ENCODE results near the gene WNK1.
A peak's percentile ranks its signal among the peaks of the same experiment; 100 is the strongest.
"Not testable (repeated sequence)": the region's sequence is repeated elsewhere in the genome, so short reads cannot be mapped to it uniquely, and the experiment has no call there.

Gene WNK1

GRCh38 chr12:751999-752694 lies at the start of gene WNK1:
WNK1 (plus strand) TSS chr12:752579; CDS start chr12:753566, 987 bp downstream.
- DNase-seq, result peak; percentile 96 to 97

- no peak for DNase-seq
Measured at GRCh38 chr12:704516-705242, 47.7 kb upstream of the WNK1 start.

GRCh38 chr12:708084-708483 lies 44.3 kb upstream of the WNK1 start:
- DNase-seq, result not testable (repeated sequence)

- no peak for DNase-seq
Measured at GRCh38 chr12:709455-710020, 42.8 kb upstream of the WNK1 start.

- no peak for DNase-seq
Measured at GRCh38 chr12:712172-712863, 40.1 kb upstream of the WNK1 start.

- DNase-seq, result peak; percentile 28
Measured at GRCh38 chr12:713281-713875, 39.0 kb upstream of the WNK1 start.

GRCh38 chr12:716506-716905 lies 35.9 kb upstream of the WNK1 start:
- DNase-seq, result peak; percentile 38 to 52

GRCh38 chr12:718756-719102 lies 33.6 kb upstream of the WNK1 start:
- no peak for DNase-seq

- no peak for DNase-seq
Measured at GRCh38 chr12:720231-720941, 32.0 kb upstream of the WNK1 start.

GRCh38 chr12:724194-724855 lies 28.1 kb upstream of the WNK1 start:
- no peak for DNase-seq

- DNase-seq, result no peak
Measured at GRCh38 chr12:725076-725475, 27.3 kb upstream of the WNK1 start.

- DNase-seq, result no peak
Measured at GRCh38 chr12:726281-727140, 25.9 kb upstream of the WNK1 start.

GRCh38 chr12:727321-727720 lies 25.1 kb upstream of the WNK1 start:
- no peak for DNase-seq

- DNase-seq, result no peak
Measured at GRCh38 chr12:728781-729180, 23.6 kb upstream of the WNK1 start.

GRCh38 chr12:729221-729620 lies 23.2 kb upstream of the WNK1 start:
- no peak for DNase-seq

GRCh38 chr12:730550-730949 lies 21.8 kb upstream of the WNK1 start:
- DNase-seq, result no peak

- no peak for DNase-seq
Measured at GRCh38 chr12:737122-737739, 15.1 kb upstream of the WNK1 start.

- no peak for DNase-seq
Measured at GRCh38 chr12:738712-739111, 13.7 kb upstream of the WNK1 start.

GRCh38 chr12:739349-739748 lies 13.0 kb upstream of the WNK1 start:
- no peak for DNase-seq

- no peak for DNase-seq
Measured at GRCh38 chr12:740921-741320, 11.5 kb upstream of the WNK1 start.

All from activated CD4-positive, alpha-beta T cell treated with anti-CD3 and anti-CD28 coated beads, Interleukin-2, amount 50 U/mL, for 4 hours (primary cell).